ENCODE measurements around the gene SSBP4. TPM values are rescaled to one million over a fixed set of nuclear protein-coding genes. Genes with fewer than 3 reads are reported as not detected.

The SSBP4 gene
- total RNA-seq, 1 experiment from 2014 or later: 164 TPM

GRCh38 chr19:18475762-18476331, 56.6 kb downstream of the SSBP4 start:
- no peaks in the 10 kb centered on the region for H3K9me2 ChIP-seq (ENCODE audit: insufficient read depth)
- H3K9ac ChIP-seq (ENCODE audit: low read length): no peak overlapping the region
- TF ChIP-seq EZH2phosphoT487 (IDR thresholded peaks at IDR 0.05; ENCODE audit: borderline replicate concordance) (no peak), POLR2AphosphoS5 (IDR thresholded peaks at IDR 0.05; ENCODE audit: low read depth, low read length) (no peak), EZH2 (IDR thresholded peaks at IDR 0.05) (no peak), FOSL1 (IDR thresholded peaks at IDR 0.05; ENCODE audit: low read depth) (no peak), YY1 (IDR thresholded peaks at IDR 0.05; ENCODE audit: extremely low read depth, insufficient replicate concordance, low read depth, low read length) (no peak), SRF (IDR thresholded peaks at IDR 0.05; ENCODE audit: low read depth) (no peak), POLR2A (IDR thresholded peaks at IDR 0.05; ENCODE audit: borderline replicate concordance, extremely low read depth, insufficient read depth, insufficient read length) (no peak), EGR1 (IDR thresholded peaks at IDR 0.05; ENCODE audit: low read depth) (no peak), CEBPB (IDR thresholded peaks at IDR 0.05; ENCODE audit: low read depth) (no peak), RAD21 (IDR thresholded peaks at IDR 0.05; ENCODE audit: low read depth) (no peak), SIN3A (IDR thresholded peaks at IDR 0.05; ENCODE audit: low read depth) (no peak), CBX3 (IDR thresholded peaks at IDR 0.05; ENCODE audit: low read depth) (no peak), ZNF274 (IDR thresholded peaks at IDR 0.05; ENCODE audit: low read depth, low read length) (no peak), MAX (IDR thresholded peaks at IDR 0.05) (no peak), ELF1 (IDR thresholded peaks at IDR 0.05; ENCODE audit: borderline replicate concordance, low read depth) (no peak), ZBTB33 (IDR thresholded peaks at IDR 0.05; ENCODE audit: extremely low read depth, insufficient replicate concordance, low read length) (no peak), TCF7L2 (IDR thresholded peaks at IDR 0.05; ENCODE audit: borderline replicate concordance, extremely low read depth, insufficient read depth, insufficient read length) (no peak)
- TF ChIP-seq, protein P1, sequence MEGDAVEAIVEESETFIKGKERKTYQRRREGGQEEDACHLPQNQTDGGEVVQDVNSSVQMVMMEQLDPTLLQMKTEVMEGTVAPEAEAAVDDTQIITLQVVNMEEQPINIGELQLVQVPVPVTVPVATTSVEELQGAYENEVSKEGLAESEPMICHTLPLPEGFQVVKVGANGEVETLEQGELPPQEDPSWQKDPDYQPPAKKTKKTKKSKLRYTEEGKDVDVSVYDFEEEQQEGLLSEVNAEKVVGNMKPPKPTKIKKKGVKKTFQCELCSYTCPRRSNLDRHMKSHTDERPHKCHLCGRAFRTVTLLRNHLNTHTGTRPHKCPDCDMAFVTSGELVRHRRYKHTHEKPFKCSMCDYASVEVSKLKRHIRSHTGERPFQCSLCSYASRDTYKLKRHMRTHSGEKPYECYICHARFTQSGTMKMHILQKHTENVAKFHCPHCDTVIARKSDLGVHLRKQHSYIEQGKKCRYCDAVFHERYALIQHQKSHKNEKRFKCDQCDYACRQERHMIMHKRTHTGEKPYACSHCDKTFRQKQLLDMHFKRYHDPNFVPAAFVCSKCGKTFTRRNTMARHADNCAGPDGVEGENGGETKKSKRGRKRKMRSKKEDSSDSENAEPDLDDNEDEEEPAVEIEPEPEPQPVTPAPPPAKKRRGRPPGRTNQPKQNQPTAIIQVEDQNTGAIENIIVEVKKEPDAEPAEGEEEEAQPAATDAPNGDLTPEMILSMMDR (IDR thresholded peaks at IDR 0.05 in 2 of 3, conservative IDR thresholded peaks at IDR 0.05 in 1 of 3; ENCODE audit: borderline replicate concordance in 1 of 3, insufficient read depth in 1 of 3, low read depth in 2 of 3, low read length in 2 of 3): no peak
- TF ChIP-seq, protein P2, sequence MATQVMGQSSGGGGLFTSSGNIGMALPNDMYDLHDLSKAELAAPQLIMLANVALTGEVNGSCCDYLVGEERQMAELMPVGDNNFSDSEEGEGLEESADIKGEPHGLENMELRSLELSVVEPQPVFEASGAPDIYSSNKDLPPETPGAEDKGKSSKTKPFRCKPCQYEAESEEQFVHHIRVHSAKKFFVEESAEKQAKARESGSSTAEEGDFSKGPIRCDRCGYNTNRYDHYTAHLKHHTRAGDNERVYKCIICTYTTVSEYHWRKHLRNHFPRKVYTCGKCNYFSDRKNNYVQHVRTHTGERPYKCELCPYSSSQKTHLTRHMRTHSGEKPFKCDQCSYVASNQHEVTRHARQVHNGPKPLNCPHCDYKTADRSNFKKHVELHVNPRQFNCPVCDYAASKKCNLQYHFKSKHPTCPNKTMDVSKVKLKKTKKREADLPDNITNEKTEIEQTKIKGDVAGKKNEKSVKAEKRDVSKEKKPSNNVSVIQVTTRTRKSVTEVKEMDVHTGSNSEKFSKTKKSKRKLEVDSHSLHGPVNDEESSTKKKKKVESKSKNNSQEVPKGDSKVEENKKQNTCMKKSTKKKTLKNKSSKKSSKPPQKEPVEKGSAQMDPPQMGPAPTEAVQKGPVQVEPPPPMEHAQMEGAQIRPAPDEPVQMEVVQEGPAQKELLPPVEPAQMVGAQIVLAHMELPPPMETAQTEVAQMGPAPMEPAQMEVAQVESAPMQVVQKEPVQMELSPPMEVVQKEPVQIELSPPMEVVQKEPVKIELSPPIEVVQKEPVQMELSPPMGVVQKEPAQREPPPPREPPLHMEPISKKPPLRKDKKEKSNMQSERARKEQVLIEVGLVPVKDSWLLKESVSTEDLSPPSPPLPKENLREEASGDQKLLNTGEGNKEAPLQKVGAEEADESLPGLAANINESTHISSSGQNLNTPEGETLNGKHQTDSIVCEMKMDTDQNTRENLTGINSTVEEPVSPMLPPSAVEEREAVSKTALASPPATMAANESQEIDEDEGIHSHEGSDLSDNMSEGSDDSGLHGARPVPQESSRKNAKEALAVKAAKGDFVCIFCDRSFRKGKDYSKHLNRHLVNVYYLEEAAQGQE (IDR thresholded peaks at IDR 0.05; ENCODE audit: low read depth): no peak
- CTCF ChIA-PET: no interaction called here
- H3K36me3 ChIP-seq (ENCODE audit: control insufficient read depth in 1 of 2, insufficient read depth in 2 of 2, low read length in 2 of 2): no peaks in the 10 kb centered on the region; a peak in 1 of 4 replicates
- POLR2A ChIA-PET: no interaction called here
- no peak overlapping the region for H3K27ac ChIP-seq (ENCODE audit: low read depth, low read length)
- DNase-seq (ENCODE audit: low read depth, low spot score): no peak
- peaks cover 74% of the 10 kb centered on the region for H3K79me2 ChIP-seq (ENCODE audit: insufficient read depth, low read length)
- BruUV-seq (replicated peaks): no TSS peak
- peaks cover 7 to 27% of the 10 kb centered on the region in 2 experiments for H3K4me1 ChIP-seq (ENCODE audit: control insufficient read depth in 1 of 2, insufficient read depth in 2 of 2, low read length in 2 of 2)
- no peak for ATAC-seq
- H3K4me3 ChIP-seq (replicated peaks in 1 of 2; ENCODE audit: low read depth in 1 of 2, low read length in 2 of 2): no peak overlapping the region
- no peaks in the 10 kb centered on the region for H4K20me1 ChIP-seq (ENCODE audit: insufficient read depth)
- H3K4me2 ChIP-seq (ENCODE audit: low read length): no peak overlapping the region
- H3K9me3 ChIP-seq (ENCODE audit: control insufficient read depth in 1 of 2, insufficient read depth in 1 of 2, low read depth in 1 of 2, low read length in 2 of 2): no peaks in the 10 kb centered on the region
- H3K27me3 ChIP-seq (ENCODE audit: insufficient read depth, low read length): no peaks in the 10 kb centered on the region
- H2AFZ ChIP-seq (ENCODE audit: low read depth, low read length, poor library complexity, severe bottlenecking): no peak overlapping the region
- intact Hi-C loops (cut with micrococcal nuclease): no loop called here
- RAD21 ChIA-PET (ENCODE audit: low non-redundant PET in 1 of 2, low total read pairs in 2 of 2, uncharacterized antibody in 2 of 2, unreplicated experiment in 2 of 2): no interaction called here

Data from HCT116 (cell line).